Measurements from ENCODE around the gene CTCF.

Gene CTCF

DNA sequence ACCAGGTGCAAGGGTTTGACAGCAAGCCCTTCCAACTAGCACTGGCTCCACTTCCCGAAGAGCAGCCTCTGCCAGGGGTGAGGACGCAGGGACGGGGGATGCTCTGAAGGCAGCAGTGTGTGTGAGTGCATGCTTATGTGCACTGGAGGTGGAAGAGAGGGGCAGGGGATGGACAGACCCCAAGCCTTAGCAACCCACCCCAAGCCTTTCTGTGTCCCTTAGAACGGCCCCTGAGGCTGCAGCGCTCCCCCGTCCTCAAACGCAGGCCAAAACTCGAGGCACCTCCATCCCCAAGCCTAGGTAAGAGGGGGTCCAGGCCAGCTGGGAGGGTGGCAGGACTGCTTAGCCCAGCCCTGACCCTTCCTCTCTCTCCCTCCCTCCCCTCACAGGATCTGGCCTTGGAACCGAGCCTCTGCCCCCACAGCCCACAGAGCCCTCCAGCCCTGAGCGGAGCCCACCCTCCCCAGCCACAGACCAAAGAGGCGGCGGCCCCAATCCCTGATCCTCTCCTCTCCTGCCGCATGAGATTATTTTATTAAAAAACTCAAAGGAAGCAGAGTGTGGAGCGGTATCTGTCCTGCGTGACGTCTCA is 94.8 kb downstream of the CTCF start:
- Histone ChIP-seq H4K91ac (ENCODE audit: low read length) (no peak overlapping the region), H2AFZ (ENCODE audit: low read depth, low read length) (no peak overlapping the region), H3K9ac (ENCODE audit: low read length) (no peak overlapping the region), H3K4me2 (ENCODE audit: low read length, poor library complexity, severe bottlenecking) (no peak overlapping the region), H3K27me3 (ENCODE audit: control insufficient read depth in 1 of 2, insufficient read depth in 1 of 2, low read length in 2 of 2) (peaks cover 16 to 21% of the 10 kb centered on the region in 2 experiments), H4K8ac (ENCODE audit: low read length) (no peak overlapping the region), H3K9me3 (ENCODE audit: control insufficient read depth, low read length) (no peaks in the 10 kb centered on the region), H3K23ac (ENCODE audit: low read length in 2 of 2) (no peak overlapping the region), H2BK15ac (ENCODE audit: low read depth, poor library complexity, severe bottlenecking) (no peak overlapping the region), H2BK5ac (ENCODE audit: low read depth, low read length, poor library complexity, severe bottlenecking) (no peak overlapping the region), H3K14ac (ENCODE audit: low read length in 2 of 2) (no peak overlapping the region), H3K18ac (ENCODE audit: low read depth in 1 of 2, low read length in 2 of 2) (no peak overlapping the region), H3K4me3 (ENCODE audit: insufficient read depth in 1 of 2, low read depth in 1 of 2, low read length in 2 of 2) (no peak overlapping the region), H3K4me1 (ENCODE audit: control insufficient read depth, insufficient read depth, low read depth, low read length) (peaks cover 30% of the 10 kb centered on the region), H2BK12ac (ENCODE audit: low read length in 2 of 2) (no peak overlapping the region), H3K36me3 (ENCODE audit: control insufficient read depth in 1 of 2, insufficient read depth in 2 of 2, low read depth in 1 of 2, low read length in 2 of 2) (peaks cover 2 to 24% of the 10 kb centered on the region in 2 experiments), H3K27ac (ENCODE audit: low read length, poor library complexity, severe bottlenecking) (no peak overlapping the region), H3K4ac (ENCODE audit: low read depth in 1 of 2, low read length in 2 of 2) (no peak overlapping the region), H3K79me1 (replicated peaks; ENCODE audit: low read length, poor library complexity, severe bottlenecking) (peaks cover 8% of the 10 kb centered on the region), H2BK120ac (ENCODE audit: low read depth, low read length) (no peak overlapping the region), H2AK5ac (ENCODE audit: low read length, severe bottlenecking) (no peak overlapping the region)
- over 99% methylated on average over 14 of the region's 16 CpGs for WGBS
- no peak for DNase-seq

DNA sequence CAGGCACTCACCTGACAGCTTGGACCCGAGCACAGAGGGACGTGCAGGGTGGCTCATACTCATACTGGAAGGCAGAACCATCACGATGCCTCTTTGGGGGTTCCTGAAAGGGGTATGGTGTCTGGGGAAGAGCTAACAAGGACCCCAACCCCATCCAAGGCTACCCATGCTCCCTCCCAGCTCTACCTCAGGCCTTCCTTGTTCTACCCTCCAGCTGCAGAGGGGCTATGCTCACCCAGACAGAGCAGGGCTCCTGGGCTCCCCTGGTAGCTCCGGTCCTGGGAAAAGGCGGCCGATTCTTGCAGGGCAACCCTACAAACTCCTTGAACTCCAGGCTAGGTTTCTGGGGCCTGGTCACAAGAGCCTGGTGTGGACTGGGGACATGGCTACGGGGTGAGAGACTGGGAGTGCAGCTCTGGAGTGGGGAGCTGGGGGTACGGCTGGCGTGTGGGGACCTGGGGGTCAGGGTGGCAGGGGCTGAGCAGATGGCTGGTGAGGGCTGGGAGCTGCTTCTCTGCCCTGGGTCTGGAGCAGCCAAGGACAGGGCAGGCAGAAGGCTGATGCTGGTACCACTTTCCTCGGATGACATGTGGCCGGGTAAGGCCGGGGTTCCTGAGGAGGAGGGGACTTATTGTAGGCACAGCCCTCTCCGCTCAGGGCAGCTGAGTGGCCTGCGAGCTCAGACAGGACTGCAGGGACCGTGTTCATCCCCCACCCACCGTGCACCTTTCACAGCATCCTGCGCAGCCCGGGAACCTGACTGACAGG is 95.6 kb downstream of the CTCF start:
- Histone ChIP-seq H3K4ac (ENCODE audit: low read depth in 1 of 2, low read length in 2 of 2) (no peak overlapping the region), H3K4me1 (ENCODE audit: control insufficient read depth, insufficient read depth, low read depth, low read length) (peaks cover 27% of the 10 kb centered on the region), H3K23ac (ENCODE audit: low read length in 2 of 2) (no peak overlapping the region), H2BK5ac (ENCODE audit: low read depth, low read length, poor library complexity, severe bottlenecking) (no peak overlapping the region), H3K4me3 (ENCODE audit: insufficient read depth in 1 of 2, low read depth in 1 of 2, low read length in 2 of 2) (no peak overlapping the region), H3K4me2 (ENCODE audit: low read length, poor library complexity, severe bottlenecking) (no peak overlapping the region), H2AFZ (ENCODE audit: low read depth, low read length) (no peak overlapping the region), H3K79me1 (replicated peaks; ENCODE audit: low read length, poor library complexity, severe bottlenecking) (peaks cover 8% of the 10 kb centered on the region), H2BK12ac (ENCODE audit: low read length in 2 of 2) (no peak overlapping the region), H4K91ac (ENCODE audit: low read length) (no peak overlapping the region), H3K27ac (ENCODE audit: low read length, poor library complexity, severe bottlenecking) (no peak overlapping the region), H3K18ac (ENCODE audit: low read depth in 1 of 2, low read length in 2 of 2) (no peak overlapping the region), H4K8ac (ENCODE audit: low read length) (no peak overlapping the region), H3K9me3 (ENCODE audit: control insufficient read depth, low read length) (no peaks in the 10 kb centered on the region), H2AK5ac (ENCODE audit: low read length, severe bottlenecking) (no peak overlapping the region), H3K36me3 (ENCODE audit: control insufficient read depth in 1 of 2, insufficient read depth in 2 of 2, low read depth in 1 of 2, low read length in 2 of 2) (peaks cover 10 to 33% of the 10 kb centered on the region in 2 experiments), H3K9ac (ENCODE audit: low read length) (no peak overlapping the region), H2BK120ac (ENCODE audit: low read depth, low read length) (no peak overlapping the region), H3K27me3 (ENCODE audit: control insufficient read depth in 1 of 2, insufficient read depth in 1 of 2, low read length in 2 of 2) (peaks cover 11 to 17% of the 10 kb centered on the region in 2 experiments), H2BK15ac (ENCODE audit: low read depth, poor library complexity, severe bottlenecking) (no peak overlapping the region), H3K14ac (ENCODE audit: low read length in 2 of 2) (no peak overlapping the region)
- WGBS = 97% methylated on average over 18 of the region's 18 CpGs
- no peak for DNase-seq

DNA sequence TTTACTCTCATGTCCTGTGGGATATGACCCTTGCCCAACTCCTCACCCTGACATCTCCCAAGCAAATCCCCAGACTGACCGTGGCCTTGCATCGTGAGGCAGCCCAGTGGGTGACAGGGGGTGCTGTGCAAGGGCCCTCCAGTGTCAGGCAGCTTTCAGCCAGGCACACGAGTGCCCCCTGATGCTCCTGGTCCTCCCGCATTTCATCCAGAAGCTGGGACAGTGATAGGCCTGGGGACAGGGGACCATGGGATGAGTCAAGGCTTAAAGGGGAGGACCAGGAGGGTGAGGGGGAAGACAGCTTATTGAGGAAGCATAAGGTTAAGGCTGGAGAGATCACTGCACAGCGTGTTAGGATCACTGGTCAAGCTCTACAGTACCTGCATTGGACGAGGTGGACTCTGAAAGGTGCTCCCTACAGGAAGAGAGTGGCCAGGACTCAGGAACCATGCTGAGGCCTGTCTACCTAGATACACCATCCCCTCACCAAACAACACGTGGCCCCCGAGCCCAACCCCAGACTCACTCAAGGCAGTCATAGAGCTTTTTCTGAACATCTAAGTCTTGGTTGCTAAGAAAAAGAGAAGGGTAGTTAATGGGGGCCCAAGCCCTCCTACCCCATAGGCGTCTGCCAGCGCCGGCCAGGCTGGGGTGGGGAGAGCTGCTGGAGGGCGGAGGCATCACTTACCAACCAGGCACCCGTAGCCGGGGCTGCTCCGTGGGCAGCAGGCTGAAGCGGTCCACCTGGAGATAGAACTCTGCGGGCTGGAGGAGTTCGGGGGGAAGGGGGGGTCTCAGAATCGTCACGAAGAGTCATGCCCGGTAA is 96.7 kb downstream of the CTCF start:
- Histone ChIP-seq H2AFZ (ENCODE audit: low read depth, low read length) (no peak overlapping the region), H3K4me2 (ENCODE audit: low read length, poor library complexity, severe bottlenecking) (peak overlapping the region; percentile 52), H3K27ac (ENCODE audit: low read length, poor library complexity, severe bottlenecking) (no peak overlapping the region), H2AK5ac (ENCODE audit: low read length, severe bottlenecking) (no peak overlapping the region), H3K4me1 (ENCODE audit: control insufficient read depth, insufficient read depth, low read depth, low read length) (peaks cover 19% of the 10 kb centered on the region), H3K27me3 (ENCODE audit: control insufficient read depth in 1 of 2, insufficient read depth in 1 of 2, low read length in 2 of 2) (peaks cover 4 to 12% of the 10 kb centered on the region in 2 experiments), H3K4me3 (ENCODE audit: insufficient read depth in 1 of 2, low read depth in 1 of 2, low read length in 2 of 2) (peak overlapping the region; percentile 82 to 100), H2BK120ac (ENCODE audit: low read depth, low read length) (no peak overlapping the region), H2BK15ac (ENCODE audit: low read depth, poor library complexity, severe bottlenecking) (no peak overlapping the region), H3K36me3 (ENCODE audit: control insufficient read depth in 1 of 2, insufficient read depth in 2 of 2, low read depth in 1 of 2, low read length in 2 of 2) (peaks cover 18 to 44% of the 10 kb centered on the region in 2 experiments), H2BK12ac (ENCODE audit: low read length in 2 of 2) (no peak overlapping the region), H3K23ac (ENCODE audit: low read length in 2 of 2) (peak overlapping the region in 1 of 2 experiments; percentile 47), H3K9ac (ENCODE audit: low read length) (peak overlapping the region; percentile 100), H3K9me3 (ENCODE audit: control insufficient read depth, low read length) (no peaks in the 10 kb centered on the region), H3K79me1 (replicated peaks; ENCODE audit: low read length, poor library complexity, severe bottlenecking) (peaks cover 8% of the 10 kb centered on the region), H3K4ac (ENCODE audit: low read depth in 1 of 2, low read length in 2 of 2) (no peak overlapping the region), H3K14ac (ENCODE audit: low read length in 2 of 2) (no peak overlapping the region), H4K91ac (ENCODE audit: low read length) (no peak overlapping the region), H3K18ac (ENCODE audit: low read depth in 1 of 2, low read length in 2 of 2) (no peak overlapping the region), H4K8ac (ENCODE audit: low read length) (no peak overlapping the region), H2BK5ac (ENCODE audit: low read depth, low read length, poor library complexity, severe bottlenecking) (no peak overlapping the region)
- WGBS = 33% methylated on average over 15 of the region's 21 CpGs
- no peak for DNase-seq

Data from mesenchymal stem cell (in vitro differentiated cells and primary cell).